ENCODE measurements around the gene FAM117B. TPM values are rescaled to one million over a fixed set of nuclear protein-coding genes. Genes with fewer than 3 reads are reported as not detected.

FAM117B gene
- polyA plus RNA-seq, 1 donor (not counting 4 experiments of a cell fraction or from before 2014, with no cell fraction given): 1.9 TPM

GRCh38 chr2:202608142-202608852 is 26.5 kb upstream of the FAM117B start:
- H3K36me3 ChIP-seq (ENCODE audit: control insufficient read depth in 2 of 2, extremely low read depth in 1 of 2, insufficient read depth in 2 of 2, low read length in 2 of 2): no peaks in the 10 kb centered on the region
- no peak for FAIRE-seq
- H3K9me3 ChIP-seq (ENCODE audit: control insufficient read depth, low read depth, low read length): no peaks in the 10 kb centered on the region
- H3K4me3 ChIP-seq (ENCODE audit: control insufficient read depth in 2 of 3, extremely low read depth in 1 of 3, insufficient read depth in 2 of 3, low read depth in 1 of 3, low read length in 3 of 3): no peak overlapping the region
- no peaks in the 10 kb centered on the region for H4K20me1 ChIP-seq (ENCODE audit: control insufficient read depth, extremely low read depth, insufficient read depth, low read length)
- no peak overlapping the region for H3K27ac ChIP-seq (ENCODE audit: control insufficient read depth, insufficient read depth, low read length)
- peaks cover 12% of the 10 kb centered on the region for H3K4me1 ChIP-seq (ENCODE audit: control insufficient read depth, extremely low read depth, insufficient read depth, low read length)
- dilution Hi-C loops (cut with MboI; ENCODE audit: extremely low pct_ligation_motif_present, low sequenced_read_pairs): no loop called here
- no peak overlapping the region for H2AFZ ChIP-seq (ENCODE audit: control insufficient read depth, low read length)
- no peaks in the 10 kb centered on the region for H3K9me1 ChIP-seq (ENCODE audit: control insufficient read depth, extremely low read depth, insufficient read depth, low read length)
- TF ChIP-seq CTCF (optimal IDR thresholded peaks at IDR 0.05 in 1 of 3, IDR thresholded peaks at IDR 0.05 in 1 of 3, conservative IDR thresholded peaks at IDR 0.05 in 1 of 3; ENCODE audit: extremely low read depth in 1 of 3, insufficient read depth in 2 of 3, low read length in 3 of 3) (no peak), EZH2 (IDR thresholded peaks at IDR 0.05; ENCODE audit: low read length) (no peak)
- H3K27me3 ChIP-seq (ENCODE audit: control insufficient read depth, extremely low read depth, insufficient read depth, low read length): no peaks in the 10 kb centered on the region
- no peak overlapping the region for H3K9ac ChIP-seq (ENCODE audit: control insufficient read depth, extremely low read depth, insufficient read depth, low read length)
- H3K4me2 ChIP-seq (ENCODE audit: control insufficient read depth, extremely low read depth, insufficient read depth, low read depth, low read length): no peak overlapping the region
- no peak for DNase-seq (ENCODE audit: low read depth, low spot score)
- H3K79me2 ChIP-seq (ENCODE audit: control insufficient read depth, insufficient read depth, low read length): no peaks in the 10 kb centered on the region

GRCh38 chr2:202609381-202610145 is 25.2 kb upstream of the FAM117B start:
- peaks cover 12% of the 10 kb centered on the region for H3K4me1 ChIP-seq (ENCODE audit: control insufficient read depth, extremely low read depth, insufficient read depth, low read length)
- no peak overlapping the region for H2AFZ ChIP-seq (ENCODE audit: control insufficient read depth, low read length)
- H4K20me1 ChIP-seq (ENCODE audit: control insufficient read depth, extremely low read depth, insufficient read depth, low read length): no peaks in the 10 kb centered on the region
- no peaks in the 10 kb centered on the region for H3K9me1 ChIP-seq (ENCODE audit: control insufficient read depth, extremely low read depth, insufficient read depth, low read length)
- no peaks in the 10 kb centered on the region for H3K79me2 ChIP-seq (ENCODE audit: control insufficient read depth, insufficient read depth, low read length)
- H3K9me3 ChIP-seq (ENCODE audit: control insufficient read depth, low read depth, low read length): no peaks in the 10 kb centered on the region
- no peaks in the 10 kb centered on the region for H3K36me3 ChIP-seq (ENCODE audit: control insufficient read depth in 2 of 2, extremely low read depth in 1 of 2, insufficient read depth in 2 of 2, low read length in 2 of 2)
- no peak for TF ChIP-seq CTCF (optimal IDR thresholded peaks at IDR 0.05 in 1 of 3, IDR thresholded peaks at IDR 0.05 in 1 of 3, conservative IDR thresholded peaks at IDR 0.05 in 1 of 3; ENCODE audit: extremely low read depth in 1 of 3, insufficient read depth in 2 of 3, low read length in 3 of 3)
- H3K9ac ChIP-seq (ENCODE audit: control insufficient read depth, extremely low read depth, insufficient read depth, low read length): no peak overlapping the region
- dilution Hi-C loops (cut with MboI; ENCODE audit: extremely low pct_ligation_motif_present, low sequenced_read_pairs): no loop called here
- no peak overlapping the region for H3K27ac ChIP-seq (ENCODE audit: control insufficient read depth, insufficient read depth, low read length)
- H3K4me3 ChIP-seq (ENCODE audit: control insufficient read depth in 2 of 3, extremely low read depth in 1 of 3, insufficient read depth in 2 of 3, low read depth in 1 of 3, low read length in 3 of 3): no peak overlapping the region
- peak overlapping the region; percentile 34 for H3K4me2 ChIP-seq (ENCODE audit: control insufficient read depth, extremely low read depth, insufficient read depth, low read depth, low read length)
- FAIRE-seq (peak; percentile 74), DNase-seq (ENCODE audit: low read depth, low spot score) (peak; percentile 19)
- H3K27me3 ChIP-seq (ENCODE audit: control insufficient read depth, extremely low read depth, insufficient read depth, low read length): no peaks in the 10 kb centered on the region
